ENCODE data around the gene KLHL20.
"Not testable (repeated sequence)": the region's sequence is repeated elsewhere in the genome, so short reads cannot be mapped to it uniquely, and the experiment has no call there.

Gene KLHL20

GRCh38 chr1:173753830-173754229 is 39.0 kb downstream of the KLHL20 start:
- DNase-seq (ENCODE audit: low read depth), result no peak

- DNase-seq (ENCODE audit: low read depth), result no peak
Measured at GRCh38 chr1:173757666-173758065, 42.9 kb downstream of the KLHL20 start.

GRCh38 chr1:173758110-173758509 is 43.3 kb downstream of the KLHL20 start:
- no peak for DNase-seq (ENCODE audit: low read depth)

GRCh38 chr1:173758980-173759379 is 44.2 kb downstream of the KLHL20 start:
- DNase-seq (ENCODE audit: low read depth), result no peak

GRCh38 chr1:173764331-173764730 is 49.5 kb downstream of the KLHL20 start:
- not testable (repeated sequence) for DNase-seq (ENCODE audit: low read depth)

GRCh38 chr1:173768206-173768605 is 53.4 kb downstream of the KLHL20 start:
- no peak for DNase-seq (ENCODE audit: low read depth)

GRCh38 chr1:173768827-173769226 is 54.0 kb downstream of the KLHL20 start:
- no peak for DNase-seq (ENCODE audit: low read depth)

GRCh38 chr1:173770330-173770729 is 55.5 kb downstream of the KLHL20 start:
- not testable (repeated sequence) for DNase-seq (ENCODE audit: low read depth)

- DNase-seq (ENCODE audit: low read depth), result no peak
Measured at GRCh38 chr1:173771560-173771959, 56.8 kb downstream of the KLHL20 start.

GRCh38 chr1:173775578-173776226 is 60.9 kb downstream of the KLHL20 start:
- DNase-seq (ENCODE audit: low read depth), result no peak

- DNase-seq (ENCODE audit: low read depth), result peak; percentile 0
Measured at GRCh38 chr1:173779936-173780335, 65.2 kb downstream of the KLHL20 start.

- no peak for DNase-seq (ENCODE audit: low read depth)
Measured at GRCh38 chr1:173784997-173785396, 70.2 kb downstream of the KLHL20 start.

- no peak for DNase-seq (ENCODE audit: low read depth)
Measured at GRCh38 chr1:173789841-173790240, 75.1 kb downstream of the KLHL20 start.

- no peak for DNase-seq (ENCODE audit: low read depth)
Measured at GRCh38 chr1:173798078-173798477, 83.3 kb downstream of the KLHL20 start.

- DNase-seq (ENCODE audit: low read depth), result not testable (repeated sequence)
Measured at GRCh38 chr1:173799995-173800394, 85.2 kb downstream of the KLHL20 start.

GRCh38 chr1:173802961-173803360 is 88.2 kb downstream of the KLHL20 start:
- no peak for DNase-seq (ENCODE audit: low read depth)

- DNase-seq (ENCODE audit: low read depth), result not testable (repeated sequence)
Measured at GRCh38 chr1:173813654-173814053, 98.9 kb downstream of the KLHL20 start.

- no peak for DNase-seq (ENCODE audit: low read depth)
Measured at GRCh38 chr1:173818459-173818858, 103.7 kb downstream of the KLHL20 start.

GRCh38 chr1:173821680-173822079 is 106.9 kb downstream of the KLHL20 start:
- no peak for DNase-seq (ENCODE audit: low read depth)

GRCh38 chr1:173823781-173824314 is 109.1 kb downstream of the KLHL20 start:
- peak; percentile 8 for DNase-seq (ENCODE audit: low read depth)

GRCh38 chr1:173824315-173825081 is 109.7 kb downstream of the KLHL20 start, which contains the start of the genes CENPL and DARS2:
TSS of gene CENPL (minus strand) at chr1:173824883. CDS start at chr1:173811299, 13,584 bp downstream.
TSS of gene DARS2 (plus strand) at chr1:173824673. CDS start at chr1:173825230, 557 bp downstream.
- DNase-seq (ENCODE audit: low read depth), result peak; percentile 92

- DNase-seq (ENCODE audit: low read depth), result no peak
Measured at GRCh38 chr1:173827611-173828010, 112.8 kb downstream of the KLHL20 start.

- DNase-seq (ENCODE audit: low read depth), result no peak
Measured at GRCh38 chr1:173832748-173833147, 118.0 kb downstream of the KLHL20 start.

Measured in GM04503 (cell line).